ENCODE data around the gene MARCHF9.

The MARCHF9 gene

DNA sequence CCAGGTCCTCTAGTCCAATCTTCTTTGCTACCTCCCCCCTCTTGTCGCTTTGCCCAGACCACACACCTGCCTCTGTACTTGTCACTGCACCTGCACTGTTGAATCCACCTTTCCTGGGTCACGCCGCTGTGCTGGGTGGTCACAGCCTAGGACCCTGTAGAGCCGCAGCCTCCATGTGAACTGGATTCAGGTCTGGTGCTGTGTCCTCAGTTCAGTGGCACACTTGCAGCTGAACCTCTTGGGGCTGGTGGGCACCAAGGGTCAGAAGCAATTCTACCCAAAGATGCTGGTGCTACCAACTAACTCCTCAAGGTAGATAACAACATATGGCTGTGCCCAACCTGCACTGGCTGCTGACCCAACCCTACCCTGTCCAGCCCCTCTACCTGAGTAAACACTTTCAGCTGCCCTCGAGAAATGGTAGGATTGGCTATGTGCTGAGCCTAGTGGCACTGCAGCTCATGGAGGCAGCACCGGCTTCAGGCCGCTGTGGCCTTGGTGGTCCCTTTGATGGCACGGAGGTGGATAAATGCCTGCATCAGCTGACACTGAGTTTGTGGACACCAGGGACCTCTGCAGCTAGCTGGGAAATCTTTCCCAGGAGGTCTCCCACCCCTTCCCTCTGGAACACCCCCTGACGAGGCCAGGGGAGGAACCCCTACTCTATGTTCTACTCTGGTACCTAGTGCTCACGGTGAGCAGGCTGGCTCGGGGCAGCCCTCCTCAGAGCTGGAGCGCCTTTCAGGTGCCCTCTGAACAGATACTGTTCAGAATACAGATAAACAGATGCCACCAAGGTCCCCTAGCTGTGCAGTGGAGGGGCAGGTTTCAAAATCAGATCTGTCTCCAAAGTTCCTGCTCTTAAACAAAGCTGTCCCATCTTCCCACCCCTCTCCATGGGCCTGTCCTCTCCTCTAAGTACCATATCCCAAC lies 30.6 kb upstream of the MARCHF9 start:
- DNase-seq (ENCODE audit: low read depth), result no peak

DNA sequence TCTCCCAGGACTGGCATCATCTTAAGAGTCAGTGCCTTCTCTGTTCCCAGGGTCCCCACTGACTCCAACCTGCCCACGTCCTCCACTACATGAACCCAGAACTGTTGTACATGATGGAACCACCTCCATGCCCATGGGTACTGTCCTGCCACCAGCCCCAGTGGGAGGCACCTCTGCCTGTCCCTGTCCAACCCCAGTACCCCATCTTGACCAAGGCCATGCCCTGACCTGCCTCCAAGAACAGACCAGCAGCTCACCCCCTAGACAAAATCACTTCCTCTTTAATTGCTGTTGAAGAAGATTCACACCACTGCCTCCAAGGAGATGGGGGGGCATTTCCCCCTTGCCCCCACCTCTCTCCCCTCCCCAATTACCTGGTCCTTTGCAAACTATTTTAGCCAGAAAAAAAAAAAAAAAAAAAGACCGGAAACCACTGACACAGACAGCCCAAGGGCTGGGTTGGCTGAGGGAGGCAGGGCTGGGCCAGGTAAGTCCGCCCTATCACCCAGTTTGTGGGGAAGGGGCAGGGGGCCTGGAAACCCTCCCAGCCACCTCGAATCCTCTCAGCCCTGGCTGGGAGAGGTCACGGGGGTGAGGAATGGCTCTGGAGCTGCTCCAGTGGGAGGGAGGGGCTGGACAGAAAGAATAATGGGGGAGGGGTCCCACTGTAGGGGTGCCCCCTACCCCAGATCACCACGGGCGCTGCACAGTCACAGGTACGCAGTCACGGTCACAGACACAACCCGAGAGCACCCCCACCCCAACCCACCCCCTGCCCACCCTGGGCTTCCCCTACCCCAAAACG lies 29.8 kb upstream of the MARCHF9 start:
- no peak for DNase-seq (ENCODE audit: low read depth)

DNA sequence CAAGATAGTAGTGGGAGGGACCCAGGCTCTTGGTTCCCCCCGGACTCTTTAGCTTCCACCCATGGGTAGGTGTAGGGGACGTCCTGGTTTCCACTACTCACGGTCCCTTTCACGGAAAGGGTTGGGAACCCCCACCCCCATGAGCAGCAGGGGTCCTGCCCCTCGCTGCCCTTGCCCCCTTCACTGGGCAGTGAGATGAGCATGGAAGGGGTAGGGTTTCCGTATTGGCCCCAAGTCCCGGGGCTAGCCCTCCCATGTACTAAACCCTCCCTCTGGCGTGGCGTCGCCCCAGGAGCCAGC lies 29.1 kb upstream of the MARCHF9 start:
- no peak for DNase-seq (ENCODE audit: low read depth)

- DNase-seq (ENCODE audit: low read depth), result peak; percentile 19
Observed at GRCh38 chr12:57726151-57726883, 28.6 kb upstream of the MARCHF9 start.

DNA sequence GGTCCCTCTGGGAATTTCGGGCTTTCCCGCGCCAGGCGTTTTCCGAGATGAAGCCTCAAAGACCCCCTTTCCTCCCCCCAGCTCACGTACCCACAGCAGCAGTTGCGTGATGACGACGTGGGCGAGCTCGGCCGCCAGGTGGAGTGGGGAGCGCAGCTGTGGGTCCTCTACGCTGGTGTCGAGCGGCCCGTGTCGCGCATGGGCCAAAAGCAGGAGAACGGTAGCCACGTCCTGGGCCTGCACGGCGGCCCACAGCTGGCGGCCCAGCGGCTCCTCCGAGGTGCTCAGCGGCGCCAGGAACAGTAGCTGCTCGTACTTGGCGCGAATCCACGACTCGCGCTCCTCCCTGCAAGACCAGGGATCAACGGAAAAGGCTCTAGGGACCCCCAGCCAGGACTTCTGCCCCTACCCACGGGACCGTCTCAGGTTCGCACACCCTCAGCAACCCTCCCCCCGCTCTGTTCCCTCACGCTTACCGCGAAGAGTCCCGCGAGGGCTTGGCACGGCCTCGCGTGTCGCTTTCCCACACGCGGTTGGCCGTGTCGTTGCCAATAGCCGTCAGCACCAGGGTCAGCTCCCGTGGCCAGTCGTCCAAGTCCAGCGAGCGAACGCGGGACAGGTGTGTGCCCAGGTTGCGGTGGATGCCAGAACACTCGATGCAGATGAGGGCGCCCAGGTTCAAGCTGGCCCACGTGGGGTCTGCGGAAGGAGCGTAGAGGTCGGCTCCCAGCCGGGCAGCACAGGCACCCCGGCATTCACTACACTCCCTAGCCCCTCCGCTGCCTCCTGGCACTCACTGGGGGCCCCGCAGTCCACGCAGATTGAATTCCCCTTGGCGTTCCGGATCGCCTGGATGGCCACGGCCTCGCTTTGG lies 27.8 kb upstream of the MARCHF9 start:
- DNase-seq (ENCODE audit: low read depth), result no peak

- no peak for DNase-seq (ENCODE audit: low read depth)
Observed at GRCh38 chr12:57727758-57728395, 27.0 kb upstream of the MARCHF9 start.

DNA sequence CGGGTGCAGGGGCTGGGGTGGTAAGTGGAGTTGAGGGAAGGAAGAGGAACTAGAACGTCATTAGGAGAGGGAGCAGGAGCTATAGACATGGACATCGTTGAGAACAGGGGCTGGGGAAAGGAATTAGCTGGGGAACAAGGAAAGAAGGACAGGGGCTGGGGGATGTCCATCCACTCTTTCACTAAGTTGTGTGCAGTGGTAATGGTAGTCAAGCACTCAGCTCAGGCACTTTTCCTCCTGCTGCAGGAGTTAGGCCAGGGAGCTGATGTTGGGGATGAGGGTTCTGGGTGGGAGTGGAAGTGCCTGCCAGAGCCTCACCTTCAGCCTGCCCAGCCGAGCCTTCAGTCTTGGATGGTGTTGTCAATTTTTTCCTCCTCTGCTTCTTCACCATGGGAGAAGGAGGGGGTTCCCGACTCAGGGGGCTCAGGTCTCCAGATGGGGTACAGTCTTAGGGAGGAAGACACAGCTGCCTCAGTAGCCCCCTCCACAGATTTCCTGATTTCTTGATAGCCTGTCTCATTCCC lies 25.5 kb upstream of the MARCHF9 start:
- DNase-seq (ENCODE audit: low read depth), result no peak

GRCh38 chr12:57730336-57731067 lies 24.4 kb upstream of the MARCHF9 start:
- no peak for DNase-seq (ENCODE audit: low read depth)

- DNase-seq (ENCODE audit: low read depth), result no peak
Observed at GRCh38 chr12:57731411-57732080, 23.4 kb upstream of the MARCHF9 start.

- DNase-seq (ENCODE audit: low read depth), result no peak
Observed at GRCh38 chr12:57732270-57732669, 22.6 kb upstream of the MARCHF9 start.

DNA sequence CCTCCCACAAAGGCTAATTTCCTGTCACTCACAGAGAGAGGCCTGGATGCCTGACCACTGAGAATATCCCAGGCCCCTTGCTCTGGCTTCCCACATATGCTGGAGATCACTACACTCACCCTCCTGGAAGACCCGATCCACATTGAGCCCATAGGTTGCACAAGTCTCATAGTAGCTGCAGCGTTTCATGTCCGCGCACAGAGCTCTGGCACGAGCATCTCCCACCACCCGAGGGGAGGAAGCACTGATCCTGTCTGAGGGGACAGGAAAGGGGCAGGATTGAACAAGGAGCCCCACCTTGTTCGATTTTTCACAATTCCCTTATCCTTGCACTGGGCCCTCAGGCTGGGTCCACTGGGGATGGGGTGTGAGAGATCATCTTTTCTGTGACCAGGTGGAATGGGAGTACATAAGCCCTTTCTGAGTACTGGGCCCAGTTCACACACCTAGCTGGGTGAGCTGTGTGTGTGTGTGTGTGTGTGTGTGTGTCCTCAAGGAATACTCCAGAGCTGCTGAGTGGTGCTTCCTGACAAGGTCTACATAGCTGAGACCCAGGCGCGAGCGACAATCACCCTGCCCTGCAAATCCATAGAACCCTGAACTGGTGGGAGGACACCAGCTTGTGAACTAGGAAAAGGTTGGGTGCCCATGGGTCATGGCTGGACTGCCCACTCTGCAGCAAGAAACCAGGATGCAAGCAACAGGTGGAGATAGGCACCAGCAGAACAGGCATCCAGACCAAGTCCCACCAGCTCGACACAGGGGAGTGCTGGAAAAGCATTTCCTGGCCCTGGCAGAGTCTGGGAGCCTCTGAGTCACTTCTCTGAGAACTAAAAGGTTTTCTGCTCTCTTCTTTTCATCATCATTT lies 21.9 kb upstream of the MARCHF9 start:
- no peak for DNase-seq (ENCODE audit: low read depth)

DNA sequence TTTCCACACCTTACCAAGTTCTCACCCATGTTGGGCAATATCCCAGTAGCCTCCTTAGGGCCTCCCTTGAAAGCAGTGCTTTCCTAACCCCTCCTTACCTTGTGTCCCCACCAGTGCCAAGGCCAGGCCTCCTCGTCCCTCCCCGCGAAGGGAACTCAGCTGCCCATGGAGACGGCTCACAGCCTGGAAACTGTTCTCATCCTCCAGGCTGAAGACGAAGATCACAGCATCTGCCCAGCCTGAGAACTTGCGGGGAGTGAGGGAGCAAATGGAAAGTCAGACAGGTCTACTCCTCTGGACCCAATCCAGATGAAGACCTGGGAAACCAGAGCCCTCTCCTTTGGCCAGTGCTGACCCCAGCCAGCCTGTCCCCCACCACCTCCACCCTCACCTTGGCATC lies 21.0 kb upstream of the MARCHF9 start:
- DNase-seq (ENCODE audit: low read depth), result no peak

GRCh38 chr12:57734591-57734990 lies 20.3 kb upstream of the MARCHF9 start:
- no peak for DNase-seq (ENCODE audit: low read depth)

DNA sequence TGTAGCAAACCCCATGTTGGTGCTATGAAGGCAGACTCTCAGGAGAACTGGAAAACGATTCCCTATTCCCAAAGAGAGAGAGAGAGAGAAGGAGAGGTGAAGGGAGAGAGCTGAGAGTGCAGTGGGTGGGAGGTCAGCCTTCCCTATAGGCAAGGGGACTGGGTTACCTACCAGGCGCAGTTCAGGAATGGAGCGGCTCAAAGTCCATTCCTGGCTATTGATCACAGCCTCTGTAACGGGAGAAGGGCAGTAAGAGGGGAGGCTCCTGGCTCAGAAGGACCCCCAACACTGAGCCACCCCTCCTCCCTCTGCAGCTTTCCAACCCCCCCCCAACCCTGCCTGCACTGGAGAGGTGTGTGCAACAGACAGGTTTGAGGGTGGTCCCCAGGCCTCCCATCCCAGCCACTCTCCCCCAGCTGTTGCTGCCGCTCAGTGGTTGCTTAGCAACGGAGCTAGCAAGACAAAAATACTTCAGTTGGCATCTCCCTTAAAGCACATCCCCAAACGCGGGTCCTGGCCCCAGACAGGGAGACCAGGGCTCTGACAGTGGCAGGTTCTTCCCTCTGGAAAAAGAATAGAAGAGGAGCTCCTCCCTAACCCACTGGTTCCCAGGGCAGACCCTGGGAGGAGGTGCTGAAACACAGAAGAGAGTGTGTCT lies 19.6 kb upstream of the MARCHF9 start:
- DNase-seq (ENCODE audit: low read depth), result no peak

GRCh38 chr12:57735952-57736740 lies 18.8 kb upstream of the MARCHF9 start:
- DNase-seq (ENCODE audit: low read depth), result no peak

DNA sequence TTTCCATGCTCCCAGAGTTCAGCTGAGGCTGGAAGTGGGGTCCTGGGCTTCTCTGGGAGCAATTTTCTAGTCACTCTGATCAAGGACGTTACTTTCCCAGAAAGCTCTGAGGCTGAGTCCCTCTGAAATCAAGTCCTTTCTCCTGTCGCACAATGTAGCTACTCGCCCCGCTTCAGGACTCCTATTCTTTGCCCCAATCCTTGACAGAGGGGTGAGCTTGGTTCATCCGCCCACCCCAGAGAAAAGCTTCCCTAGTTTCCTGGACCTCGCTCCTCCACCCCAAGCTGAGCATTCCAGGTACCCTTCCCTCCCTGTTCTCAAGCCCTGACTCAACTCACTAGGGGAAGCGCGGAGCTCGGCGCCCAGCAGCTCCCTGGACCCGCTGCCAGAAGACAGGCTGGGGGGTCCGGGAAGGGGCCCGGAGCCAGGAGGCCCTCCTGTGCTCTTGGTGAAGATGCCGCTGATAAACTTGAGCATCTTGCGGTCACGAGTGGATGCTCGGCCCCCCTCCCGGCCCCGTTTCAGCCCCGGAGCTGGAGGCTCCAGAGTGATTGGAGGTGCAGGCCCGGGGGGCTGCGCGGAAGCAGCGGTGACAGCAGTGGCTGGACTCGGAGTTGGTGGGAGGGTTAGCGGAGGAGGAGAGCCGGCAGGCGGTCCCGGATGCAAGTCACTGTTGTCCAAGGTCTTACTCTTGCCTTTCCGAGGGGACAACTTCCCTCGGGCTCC lies 18.0 kb upstream of the MARCHF9 start:
- DNase-seq (ENCODE audit: low read depth), result no peak

All from activated T-cell treated with anti-CD3 and anti-CD28 coated beads for 48 hours (primary cell).